ENCODE results near the gene PDS5B.

The PDS5B gene

DNA sequence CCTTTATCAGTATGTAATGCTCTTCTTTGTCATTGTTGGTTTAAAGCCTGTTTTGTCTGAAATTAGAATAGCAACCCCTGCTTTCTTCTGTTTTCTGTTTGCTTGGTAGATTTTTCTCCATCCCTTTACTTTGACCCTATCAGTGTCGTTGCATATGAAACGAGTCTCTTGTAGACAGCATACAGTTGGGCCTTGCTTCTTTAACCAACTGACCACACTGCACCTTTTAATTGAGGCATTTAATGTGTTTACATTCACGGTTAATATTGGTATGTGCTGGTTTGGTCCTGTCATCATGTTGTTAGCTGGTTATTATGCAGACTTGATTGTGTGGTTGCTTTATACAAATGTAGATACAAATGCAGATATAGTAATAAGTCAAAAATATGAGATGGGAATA lies 71.1 kb downstream of the PDS5B start:
- Histone ChIP-seq H3K4me3 (ENCODE audit: low read depth, low read length) (no peak overlapping the region), H3K9ac (ENCODE audit: low read length) (no peak overlapping the region), H3K4me1 (ENCODE audit: control insufficient read depth, insufficient read depth, low read length) (no peaks in the 10 kb centered on the region), H3K27ac (ENCODE audit: low read depth, low read length) (no peak overlapping the region), H3K27me3 (ENCODE audit: control insufficient read depth, insufficient read depth, low read length) (no peaks in the 10 kb centered on the region), H3K36me3 (ENCODE audit: control insufficient read depth, insufficient read depth, low read length) (peaks cover 17% of the 10 kb centered on the region), H3K9me3 (ENCODE audit: control insufficient read depth, insufficient read depth, low read depth, low read length) (peaks cover 15% of the 10 kb centered on the region; the same call in 1 of the 2 replicates)

DNA sequence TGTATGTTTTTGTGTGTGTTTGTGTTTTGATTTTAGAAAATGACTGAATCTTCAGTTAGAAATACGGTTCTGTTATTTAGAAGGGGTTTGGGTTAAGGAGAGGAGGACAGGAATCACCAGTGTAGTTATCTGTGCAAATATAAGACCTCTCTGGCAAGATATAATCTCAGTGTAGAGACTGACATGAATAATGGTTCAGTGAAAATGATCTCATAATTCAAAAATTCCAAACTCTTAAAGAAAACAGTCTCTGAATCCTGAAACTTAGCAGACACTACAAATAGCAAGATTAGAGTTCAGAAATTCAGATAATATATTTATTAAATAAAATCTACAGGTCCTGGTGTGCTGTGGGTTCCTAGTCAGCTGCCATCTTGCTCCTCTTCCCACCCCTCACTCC lies 73.5 kb downstream of the PDS5B start:
- H3K36me3 ChIP-seq (ENCODE audit: control insufficient read depth, insufficient read depth, low read length), result peaks cover 11% of the 10 kb centered on the region; the same call in 1 of the 2 replicates

DNA sequence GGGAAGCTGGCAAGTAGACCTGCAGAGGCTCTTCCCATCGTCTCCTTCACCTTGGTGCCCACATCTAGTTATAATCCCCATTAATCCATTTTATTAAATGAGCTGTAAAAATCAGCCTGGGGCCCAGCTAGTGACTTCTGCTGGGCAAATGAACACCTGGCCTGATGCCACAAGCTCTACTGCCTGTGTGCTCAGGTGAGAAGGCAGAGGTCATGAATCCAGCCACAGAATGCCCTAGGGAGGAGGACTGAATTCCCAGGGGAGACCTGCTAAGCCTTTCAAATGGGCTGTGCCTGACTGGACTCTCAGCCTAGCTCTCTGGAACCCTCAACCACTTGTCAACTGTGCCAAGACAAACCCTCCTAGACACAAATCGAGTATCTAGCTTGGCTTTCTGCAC lies 74.0 kb downstream of the PDS5B start:
- no peak overlapping the region for H3K4me3 ChIP-seq (ENCODE audit: low read depth, low read length)
- H3K4me1 ChIP-seq (ENCODE audit: control insufficient read depth, insufficient read depth, low read length), result no peaks in the 10 kb centered on the region
- peaks cover 10% of the 10 kb centered on the region; the same call in 1 of the 2 replicates for H3K9me3 ChIP-seq (ENCODE audit: control insufficient read depth, insufficient read depth, low read depth, low read length)
- H3K36me3 ChIP-seq (ENCODE audit: control insufficient read depth, insufficient read depth, low read length), result peaks cover 8% of the 10 kb centered on the region; the same call in 1 of the 2 replicates
- H3K27me3 ChIP-seq (ENCODE audit: control insufficient read depth, insufficient read depth, low read length), result no peaks in the 10 kb centered on the region
- H3K27ac ChIP-seq (ENCODE audit: low read depth, low read length), result no peak overlapping the region
- no peak overlapping the region for H3K9ac ChIP-seq (ENCODE audit: low read length)

More for the DNA sequence above, 73.5 kb downstream of the PDS5B start:
- no peaks in the 10 kb centered on the region for H3K4me1 ChIP-seq (ENCODE audit: control insufficient read depth, insufficient read depth, low read length)
- no peak overlapping the region for H3K9ac ChIP-seq (ENCODE audit: low read length)
- H3K27ac ChIP-seq (ENCODE audit: low read depth, low read length), result no peak overlapping the region
- H3K27me3 ChIP-seq (ENCODE audit: control insufficient read depth, insufficient read depth, low read length), result no peaks in the 10 kb centered on the region
- no peak overlapping the region for H3K4me3 ChIP-seq (ENCODE audit: low read depth, low read length)
- H3K9me3 ChIP-seq (ENCODE audit: control insufficient read depth, insufficient read depth, low read depth, low read length), result peaks cover 11% of the 10 kb centered on the region; the same call in 1 of the 2 replicates

DNA sequence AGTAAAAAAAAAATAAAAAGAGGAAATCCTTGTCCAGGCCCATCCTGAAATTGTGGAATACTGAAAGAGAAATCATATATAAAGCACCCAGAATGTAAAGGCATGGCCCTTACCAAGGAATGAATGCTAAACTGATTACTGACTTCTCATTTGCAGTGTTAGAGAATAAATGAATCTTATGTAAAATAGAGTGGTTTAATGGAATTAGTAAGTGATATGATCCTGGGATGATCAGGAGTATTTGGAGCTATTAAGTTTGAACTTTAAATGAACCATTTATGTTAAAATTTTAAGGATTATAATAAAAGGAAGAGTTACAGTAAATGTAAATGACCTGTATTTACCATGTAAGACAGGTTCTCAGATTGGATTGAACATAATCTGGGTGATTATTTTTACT lies 75.4 kb downstream of the PDS5B start:
- peaks cover 8% of the 10 kb centered on the region; the same call in 1 of the 2 replicates for H3K9me3 ChIP-seq (ENCODE audit: control insufficient read depth, insufficient read depth, low read depth, low read length)
- H3K36me3 ChIP-seq (ENCODE audit: control insufficient read depth, insufficient read depth, low read length), result peaks cover 8% of the 10 kb centered on the region; the same call in 1 of the 2 replicates
- H3K27me3 ChIP-seq (ENCODE audit: control insufficient read depth, insufficient read depth, low read length), result no peaks in the 10 kb centered on the region
- H3K9ac ChIP-seq (ENCODE audit: low read length), result no peak overlapping the region
- no peak overlapping the region for H3K27ac ChIP-seq (ENCODE audit: low read depth, low read length)
- H3K4me1 ChIP-seq (ENCODE audit: control insufficient read depth, insufficient read depth, low read length), result no peaks in the 10 kb centered on the region
- H3K4me3 ChIP-seq (ENCODE audit: low read depth, low read length), result no peak overlapping the region

DNA sequence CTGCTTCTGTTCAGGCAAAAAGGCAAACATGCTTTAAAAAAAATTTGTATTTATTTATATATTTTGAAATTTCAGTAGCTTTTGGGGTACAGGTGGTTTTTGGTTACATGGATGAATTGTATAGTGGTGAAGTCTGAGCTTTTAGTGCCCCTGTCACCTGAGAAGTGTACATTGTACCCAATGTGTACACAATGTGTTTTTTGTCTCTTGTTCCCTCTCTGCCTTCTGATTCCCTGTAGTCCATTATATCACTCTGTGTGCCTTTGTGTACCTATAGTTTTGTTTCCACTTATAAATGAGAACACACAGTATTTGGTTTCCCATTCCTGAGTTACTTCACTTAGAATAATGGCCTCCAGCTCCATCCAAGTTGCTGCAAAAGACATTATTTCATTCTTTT lies 77.4 kb downstream of the PDS5B start:
- Histone ChIP-seq H3K27ac (ENCODE audit: low read depth, low read length) (no peak overlapping the region), H3K27me3 (ENCODE audit: control insufficient read depth, insufficient read depth, low read length) (no peaks in the 10 kb centered on the region), H3K36me3 (ENCODE audit: control insufficient read depth, insufficient read depth, low read length) (0 out of 2 replicates have a peak, but pooled peaks cover 5% of the 10 kb centered on the region), H3K4me3 (ENCODE audit: low read depth, low read length) (no peak overlapping the region), H3K4me1 (ENCODE audit: control insufficient read depth, insufficient read depth, low read length) (no peaks in the 10 kb centered on the region), H3K9ac (ENCODE audit: low read length) (no peak overlapping the region), H3K9me3 (ENCODE audit: control insufficient read depth, insufficient read depth, low read depth, low read length) (no peaks in the 10 kb centered on the region)

DNA sequence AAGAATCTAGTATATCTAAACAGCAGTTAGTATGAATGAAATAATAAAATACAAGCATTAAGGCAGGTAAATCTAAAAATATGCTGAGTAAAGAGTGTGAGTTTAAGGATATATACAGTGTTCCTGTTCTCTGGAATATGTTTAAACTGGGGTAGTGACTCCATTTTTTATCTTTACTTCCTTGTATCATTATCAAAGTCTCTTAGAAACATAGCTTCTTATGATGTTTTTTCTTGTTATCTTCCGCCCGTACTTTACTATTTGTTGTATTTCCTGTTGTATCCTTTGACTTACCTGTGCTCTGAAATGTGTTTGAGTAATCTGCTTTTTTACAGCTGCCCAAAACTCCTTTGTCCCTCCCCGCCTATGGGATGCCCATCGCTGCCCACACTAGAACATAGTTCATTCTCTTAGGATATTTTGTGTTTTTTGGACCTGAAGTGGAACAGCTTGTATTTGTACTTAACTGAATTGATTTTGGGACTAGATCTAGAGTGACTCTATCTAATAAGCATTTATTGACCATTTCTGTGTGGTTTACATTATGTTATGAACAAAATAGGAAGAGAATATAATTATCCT lies 80.8 kb downstream of the PDS5B start:
- Histone ChIP-seq H3K4me3 (ENCODE audit: low read depth, low read length) (no peak overlapping the region), H3K27ac (ENCODE audit: low read depth, low read length) (no peak overlapping the region), H3K9me3 (ENCODE audit: control insufficient read depth, insufficient read depth, low read depth, low read length) (no peaks in the 10 kb centered on the region), H3K4me1 (ENCODE audit: control insufficient read depth, insufficient read depth, low read length) (no peaks in the 10 kb centered on the region), H3K36me3 (ENCODE audit: control insufficient read depth, insufficient read depth, low read length) (no peaks in the 10 kb centered on the region), H3K9ac (ENCODE audit: low read length) (no peak overlapping the region), H3K27me3 (ENCODE audit: control insufficient read depth, insufficient read depth, low read length) (no peaks in the 10 kb centered on the region)

DNA sequence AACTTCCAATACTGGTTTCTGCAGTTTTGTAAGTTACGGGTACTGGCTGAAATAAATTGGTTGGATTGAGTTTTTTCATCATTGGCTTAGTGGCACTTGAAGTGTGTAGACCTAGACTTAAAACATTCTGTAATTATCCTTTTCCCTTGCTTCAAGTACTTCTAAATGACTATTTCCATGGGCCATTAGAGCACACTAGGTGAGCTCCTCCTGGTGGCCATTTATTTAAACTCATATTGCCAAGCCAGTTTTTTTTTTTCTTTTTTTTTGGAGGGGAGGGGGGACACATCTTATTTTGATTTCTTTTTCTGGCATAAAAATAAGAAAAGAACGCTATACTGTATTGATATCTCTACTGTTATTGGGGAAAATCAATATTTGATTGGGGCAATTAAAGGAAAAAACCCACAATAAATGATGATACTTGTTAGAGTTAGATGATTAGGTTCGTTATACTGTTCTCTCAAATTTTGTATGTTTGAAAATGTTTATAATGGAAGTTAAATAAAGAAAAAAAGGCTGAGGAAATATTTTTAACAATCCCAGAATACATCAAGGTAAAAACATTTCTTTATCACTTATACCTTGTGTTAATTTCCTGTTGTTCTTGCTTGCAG lies 82.9 kb downstream of the PDS5B start:
- Histone ChIP-seq H3K27me3 (ENCODE audit: control insufficient read depth, insufficient read depth, low read length) (no peaks in the 10 kb centered on the region), H3K4me3 (ENCODE audit: low read depth, low read length) (no peak overlapping the region), H3K9me3 (ENCODE audit: control insufficient read depth, insufficient read depth, low read depth, low read length) (no peaks in the 10 kb centered on the region), H3K4me1 (ENCODE audit: control insufficient read depth, insufficient read depth, low read length) (no peaks in the 10 kb centered on the region), H3K27ac (ENCODE audit: low read depth, low read length) (no peak overlapping the region), H3K9ac (ENCODE audit: low read length) (no peak overlapping the region), H3K36me3 (ENCODE audit: control insufficient read depth, insufficient read depth, low read length) (no peaks in the 10 kb centered on the region; the same call in 1 of the 2 replicates)

DNA sequence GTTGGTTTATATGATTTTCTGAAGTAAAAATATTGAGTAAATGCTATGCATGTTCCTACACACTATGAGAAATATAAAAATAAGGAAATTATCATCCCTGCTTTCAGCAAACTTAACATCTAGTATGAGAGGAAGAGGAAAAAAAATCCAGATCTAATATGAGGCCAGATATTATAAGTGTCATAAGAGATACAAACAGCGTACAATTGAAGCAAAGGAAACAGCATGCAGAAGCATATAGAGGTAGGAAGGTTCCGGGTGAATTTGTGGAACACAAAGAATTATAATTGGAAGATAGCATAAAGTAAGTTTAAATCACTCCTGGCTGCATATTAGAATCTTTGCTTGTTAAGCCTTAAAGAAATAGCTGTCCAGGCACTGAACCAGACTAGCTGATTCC lies 88.3 kb downstream of the PDS5B start:
- H3K27ac ChIP-seq (ENCODE audit: low read depth, low read length), result no peak overlapping the region
- no peaks in the 10 kb centered on the region for H3K4me1 ChIP-seq (ENCODE audit: control insufficient read depth, insufficient read depth, low read length)
- no peak overlapping the region for H3K4me3 ChIP-seq (ENCODE audit: low read depth, low read length)
- no peaks in the 10 kb centered on the region for H3K9me3 ChIP-seq (ENCODE audit: control insufficient read depth, insufficient read depth, low read depth, low read length)
- no peak overlapping the region for H3K9ac ChIP-seq (ENCODE audit: low read length)
- H3K36me3 ChIP-seq (ENCODE audit: control insufficient read depth, insufficient read depth, low read length), result peaks cover 9% of the 10 kb centered on the region; the same call in 1 of the 2 replicates
- no peaks in the 10 kb centered on the region for H3K27me3 ChIP-seq (ENCODE audit: control insufficient read depth, insufficient read depth, low read length)

DNA sequence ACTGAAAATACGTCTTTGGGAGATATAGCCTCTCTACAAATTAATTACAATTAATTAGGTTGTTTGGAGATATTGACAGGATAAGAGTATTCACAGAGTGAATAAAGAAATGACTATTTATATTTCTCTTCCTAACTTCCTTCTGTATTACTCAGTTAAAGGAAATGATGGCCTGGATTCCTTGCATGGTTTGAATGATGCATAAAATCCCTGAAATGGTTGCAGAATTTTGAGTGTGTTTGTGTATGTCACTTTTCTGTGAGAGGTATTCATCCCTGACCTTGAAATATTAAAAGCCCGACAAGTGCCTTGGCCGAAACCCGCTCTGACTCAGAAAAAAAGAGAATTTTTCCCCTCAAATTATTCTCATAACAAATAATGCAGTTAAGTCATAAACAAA lies 90.0 kb downstream of the PDS5B start:
- Histone ChIP-seq H3K9ac (ENCODE audit: low read length) (no peak overlapping the region), H3K9me3 (ENCODE audit: control insufficient read depth, insufficient read depth, low read depth, low read length) (no peaks in the 10 kb centered on the region), H3K4me1 (ENCODE audit: control insufficient read depth, insufficient read depth, low read length) (no peaks in the 10 kb centered on the region), H3K27ac (ENCODE audit: low read depth, low read length) (no peak overlapping the region), H3K36me3 (ENCODE audit: control insufficient read depth, insufficient read depth, low read length) (peaks cover 13% of the 10 kb centered on the region; the same call in 1 of the 2 replicates), H3K4me3 (ENCODE audit: low read depth, low read length) (no peak overlapping the region), H3K27me3 (ENCODE audit: control insufficient read depth, insufficient read depth, low read length) (no peaks in the 10 kb centered on the region)

DNA sequence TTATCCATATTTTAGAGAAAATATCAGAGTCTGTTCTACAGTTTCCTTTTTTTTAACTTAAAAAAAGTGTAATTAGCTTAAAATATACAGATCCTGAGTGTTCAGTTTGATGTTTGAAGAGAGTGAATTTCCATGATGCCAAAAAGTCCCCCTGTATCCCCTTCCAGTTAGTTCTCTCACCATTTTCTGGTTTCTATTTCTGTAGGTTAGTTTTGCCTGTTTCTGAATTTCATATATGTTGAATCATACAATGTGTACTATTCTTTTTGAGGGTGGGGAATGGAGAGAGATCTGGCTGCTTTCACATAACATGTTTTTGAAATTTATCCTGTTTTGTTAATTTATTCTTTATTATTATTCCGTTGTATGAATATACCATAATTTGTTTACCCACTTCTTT lies 95.9 kb downstream of the PDS5B start:
- H3K27ac ChIP-seq (ENCODE audit: low read depth, low read length), result no peak overlapping the region
- H3K27me3 ChIP-seq (ENCODE audit: control insufficient read depth, insufficient read depth, low read length), result no peaks in the 10 kb centered on the region
- no peak overlapping the region for H3K4me3 ChIP-seq (ENCODE audit: low read depth, low read length)
- H3K9me3 ChIP-seq (ENCODE audit: control insufficient read depth, insufficient read depth, low read depth, low read length), result no peaks in the 10 kb centered on the region
- H3K36me3 ChIP-seq (ENCODE audit: control insufficient read depth, insufficient read depth, low read length), result peaks cover 17% of the 10 kb centered on the region; the same call in 1 of the 2 replicates
- no peak overlapping the region for H3K9ac ChIP-seq (ENCODE audit: low read length)
- no peaks in the 10 kb centered on the region for H3K4me1 ChIP-seq (ENCODE audit: control insufficient read depth, insufficient read depth, low read length)

DNA sequence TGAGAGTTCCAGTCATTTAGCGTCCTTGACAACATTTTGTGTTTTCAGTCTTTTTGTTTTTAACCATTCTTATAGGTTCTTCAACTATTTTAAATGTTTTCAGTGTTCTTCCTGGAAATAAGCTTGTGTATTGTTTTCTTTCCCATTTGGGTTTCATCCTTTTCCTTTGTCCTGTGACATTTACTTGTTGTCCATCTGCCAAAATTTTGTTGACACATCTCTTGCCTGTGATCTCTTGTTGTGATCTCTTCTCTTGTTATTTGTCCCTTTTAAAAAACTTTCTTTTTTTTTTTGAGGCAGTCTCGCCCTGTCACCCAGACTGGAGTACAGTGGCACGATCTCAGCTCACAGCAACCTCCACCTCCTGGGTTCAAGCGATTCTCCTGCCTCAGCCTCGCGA lies 96.5 kb downstream of the PDS5B start:
- Histone ChIP-seq H3K4me1 (ENCODE audit: control insufficient read depth, insufficient read depth, low read length) (no peaks in the 10 kb centered on the region), H3K9ac (ENCODE audit: low read length) (no peak overlapping the region), H3K4me3 (ENCODE audit: low read depth, low read length) (no peak overlapping the region), H3K36me3 (ENCODE audit: control insufficient read depth, insufficient read depth, low read length) (peaks cover 17% of the 10 kb centered on the region; the same call in 1 of the 2 replicates), H3K9me3 (ENCODE audit: control insufficient read depth, insufficient read depth, low read depth, low read length) (no peaks in the 10 kb centered on the region), H3K27ac (ENCODE audit: low read depth, low read length) (no peak overlapping the region), H3K27me3 (ENCODE audit: control insufficient read depth, insufficient read depth, low read length) (no peaks in the 10 kb centered on the region)
